Amygdala (tissue), 56 donors: ENCODE measurements around the gene ITGA8.
A peak's percentile ranks its signal among the peaks of the same experiment; 100 is the strongest.

Experiments used
- DNase-seq, 56 donors: peaks; one replicate each; lab custom pipeline; 2025; lab: John Stamatoyannopoulos, UW

ITGA8 gene

GRCh38 chr10:15737656-15738055 is 17.9 kb upstream of the ITGA8 start:
- DNase-seq, result no peak

DNA sequence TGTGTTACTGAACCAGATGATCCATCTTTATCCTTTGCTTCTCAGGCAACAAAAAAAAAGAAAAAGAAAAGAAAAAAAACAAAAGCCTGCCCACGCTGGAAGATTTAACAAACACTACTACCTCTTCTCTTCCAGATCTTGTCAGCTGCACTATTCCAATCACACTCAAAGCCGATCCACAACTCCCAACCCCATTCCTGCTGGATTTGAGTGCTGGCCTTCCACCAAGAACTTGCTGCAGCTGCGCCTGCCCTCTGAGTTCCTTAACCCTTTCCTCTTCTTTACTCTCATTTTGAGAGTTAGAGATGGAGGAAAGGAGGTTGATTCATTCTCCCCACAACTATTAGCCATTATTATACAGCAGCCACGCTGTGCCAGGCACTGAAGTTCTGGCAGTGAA is 16.0 kb upstream of the ITGA8 start:
- DNase-seq, result peak in 4 of 56 donors; percentile 9 to 27 (median 15)

DNA sequence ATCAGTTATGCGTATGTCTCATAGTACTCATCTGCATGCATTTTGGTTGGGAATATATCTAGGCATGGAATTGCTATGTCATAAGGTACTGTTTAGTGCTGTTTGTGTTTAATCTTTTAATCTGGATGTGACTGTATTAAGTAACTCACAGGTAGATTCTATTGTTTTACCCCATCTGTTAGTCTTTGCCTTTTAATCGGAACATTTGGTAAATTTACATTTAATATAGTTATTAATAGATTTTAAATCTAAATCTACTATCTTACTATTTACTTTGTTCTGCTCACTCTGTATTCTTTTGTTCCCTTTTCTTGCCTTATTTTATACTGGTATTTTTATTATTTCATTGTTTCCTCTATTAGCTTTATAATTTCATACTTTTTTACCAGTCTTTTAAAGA is 10.6 kb upstream of the ITGA8 start:
- no peak for DNase-seq

GRCh38 chr10:15729890-15730289 is 10.2 kb upstream of the ITGA8 start:
- DNase-seq, result no peak

DNA sequence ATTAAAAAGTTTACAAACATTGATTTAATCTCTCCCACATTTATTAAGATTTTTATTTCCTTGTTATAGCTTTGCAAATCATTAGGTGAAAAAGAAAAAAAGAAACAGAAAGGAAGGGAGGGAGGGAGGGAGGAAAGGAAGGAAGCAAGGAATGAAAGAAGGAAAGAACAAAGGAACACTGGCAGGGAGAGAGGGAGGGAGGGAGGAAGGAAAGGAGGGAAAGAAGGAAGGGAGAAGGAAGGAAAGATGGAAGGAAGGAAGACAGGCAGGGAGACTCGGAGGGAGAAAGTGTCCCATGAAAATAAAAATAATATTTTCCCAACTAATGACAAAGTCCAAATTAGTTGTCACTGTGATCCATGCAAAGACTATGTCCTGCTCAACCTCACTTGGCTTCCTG is 6.3 kb upstream of the ITGA8 start:
- no peak for DNase-seq

DNA sequence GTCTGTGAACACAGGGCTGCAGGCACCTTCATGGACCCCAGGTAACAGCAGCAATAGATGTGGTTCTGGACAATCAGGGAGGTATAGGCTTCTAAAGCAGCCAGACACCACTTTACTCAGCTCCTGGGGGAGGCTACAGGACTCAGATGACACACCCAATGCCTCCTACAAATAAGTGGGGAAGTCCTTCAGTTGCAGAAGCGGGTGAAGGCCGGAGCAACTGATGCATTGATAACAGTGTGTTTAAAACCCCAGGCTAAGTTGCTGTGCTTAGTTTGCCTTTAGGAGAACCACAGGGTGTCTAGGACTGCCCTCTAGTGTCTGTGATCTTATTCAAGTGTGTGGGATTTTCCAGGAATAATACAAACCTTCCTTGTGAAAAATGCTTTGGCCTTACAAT is 5.9 kb upstream of the ITGA8 start:
- peak in 4 of 56 donors; percentile 25 to 49 (median 33) for DNase-seq

- DNase-seq, result no peak
These were observed 5.0 kb upstream of the ITGA8 start for GRCh38 chr10:15724683-15725082.

GRCh38 chr10:15723803-15724202 is 4.1 kb upstream of the ITGA8 start:
- no peak for DNase-seq

GRCh38 chr10:15720635-15721287 is 1.0 kb upstream of the ITGA8 start:
- DNase-seq, result no peak

DNA sequence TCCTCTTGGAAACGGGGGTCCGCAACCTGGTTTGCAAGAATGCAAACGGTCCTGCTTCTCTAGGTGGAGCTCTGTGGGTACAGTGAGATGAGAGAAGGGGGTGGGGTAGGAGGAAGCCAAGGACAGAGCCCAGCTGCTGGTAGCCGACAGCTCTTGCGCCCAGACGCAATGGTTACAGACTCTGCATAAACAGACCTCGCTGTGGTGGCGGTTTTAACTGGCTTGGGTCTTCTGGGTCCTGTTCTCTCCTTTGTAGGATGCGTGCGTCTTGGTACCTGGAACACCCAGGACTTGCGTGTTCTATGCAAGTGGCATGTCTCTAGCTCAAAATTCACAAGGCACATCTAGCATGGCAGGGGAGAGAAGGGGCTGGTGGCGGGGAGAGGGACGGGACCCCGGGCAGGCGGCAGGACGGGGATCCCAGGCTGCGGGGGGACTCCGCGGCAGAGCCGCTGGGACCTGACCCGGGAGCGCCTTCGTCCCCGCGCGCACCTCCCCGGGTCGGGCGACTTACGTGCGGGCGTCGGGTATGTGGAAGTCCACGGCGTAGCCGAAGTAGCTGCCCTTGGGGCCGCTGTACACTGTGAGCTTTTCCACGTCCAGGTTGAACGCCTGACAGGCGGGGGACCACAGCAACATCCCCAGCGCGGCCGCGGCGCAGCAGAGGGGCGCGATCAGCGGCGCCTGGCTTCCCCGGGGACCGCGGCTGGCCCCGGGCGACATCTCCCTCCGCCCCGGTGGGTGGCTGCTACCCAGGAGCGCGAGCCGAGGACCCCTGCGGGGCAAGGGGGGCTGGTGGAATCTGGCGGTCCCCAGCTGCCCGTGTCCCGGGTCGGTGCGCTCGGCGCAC is 448 bp downstream of the ITGA8 start:
- DNase-seq, result no peak

GRCh38 chr10:15718694-15719048 is 1.1 kb downstream of the ITGA8 start:
- DNase-seq, result no peak

- peak in 2 of 56 donors; percentile 9 to 12 for DNase-seq
These were observed 4.0 kb downstream of the ITGA8 start for GRCh38 chr10:15715619-15716227.

DNA sequence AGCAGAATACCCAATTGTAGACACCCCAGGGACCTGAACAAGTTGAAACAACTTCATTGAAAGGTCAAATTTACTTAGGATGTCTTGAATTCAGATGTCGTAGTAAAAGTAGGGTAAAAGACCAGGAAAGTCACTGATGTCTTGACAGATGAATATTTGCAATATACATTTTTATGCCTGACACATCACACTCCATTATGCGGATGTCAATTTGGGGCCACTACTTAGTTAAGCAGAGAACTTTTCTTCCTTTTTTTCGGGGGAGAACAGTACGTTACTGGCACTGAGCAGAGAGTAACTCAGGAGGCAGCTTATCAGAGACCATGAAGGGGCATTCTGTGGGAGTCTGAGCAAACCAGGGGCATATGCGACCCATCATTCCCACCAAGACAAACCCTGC is 4.9 kb downstream of the ITGA8 start:
- no peak for DNase-seq

DNA sequence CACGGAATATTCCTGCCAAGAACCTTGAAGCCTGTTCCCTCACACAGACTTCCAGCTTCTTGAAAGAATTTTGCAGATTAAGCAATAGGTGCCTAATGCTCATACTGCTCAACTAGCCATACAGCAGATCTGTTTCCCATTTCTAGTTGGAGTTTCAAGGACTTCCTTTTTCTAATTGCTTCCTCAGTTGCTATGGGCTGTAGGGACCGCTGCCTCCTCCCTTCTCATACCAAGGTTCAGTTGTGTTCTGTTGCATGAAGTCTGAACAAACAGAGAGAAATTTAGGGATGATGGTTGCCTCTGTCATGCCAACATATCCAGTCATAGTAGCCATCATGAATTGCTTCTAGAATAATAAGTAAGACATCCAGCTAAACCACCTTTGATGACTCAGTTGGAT is 6.8 kb downstream of the ITGA8 start:
- DNase-seq, result no peak

- DNase-seq, result no peak
These were observed 9.3 kb downstream of the ITGA8 start for GRCh38 chr10:15710455-15710854.

DNA sequence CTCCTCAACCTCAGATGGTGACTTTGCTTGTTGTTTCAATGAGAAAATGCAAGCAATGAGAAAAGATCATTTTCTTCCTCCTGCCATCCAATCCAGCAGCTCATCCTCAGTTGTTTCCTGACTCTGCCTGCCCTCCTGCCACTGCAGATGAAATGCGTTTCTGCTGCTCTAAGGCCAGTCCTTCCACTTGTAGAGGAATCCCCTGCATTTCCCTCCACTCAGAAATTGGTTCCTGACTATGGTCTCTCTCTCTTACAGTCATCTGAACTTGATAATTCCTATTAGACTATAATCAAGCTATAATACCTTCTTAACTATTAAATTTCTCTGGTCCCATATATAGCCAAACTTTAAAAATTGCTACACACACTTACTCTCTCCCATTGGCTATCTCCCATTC is 14.4 kb downstream of the ITGA8 start:
- DNase-seq, result no peak

DNA sequence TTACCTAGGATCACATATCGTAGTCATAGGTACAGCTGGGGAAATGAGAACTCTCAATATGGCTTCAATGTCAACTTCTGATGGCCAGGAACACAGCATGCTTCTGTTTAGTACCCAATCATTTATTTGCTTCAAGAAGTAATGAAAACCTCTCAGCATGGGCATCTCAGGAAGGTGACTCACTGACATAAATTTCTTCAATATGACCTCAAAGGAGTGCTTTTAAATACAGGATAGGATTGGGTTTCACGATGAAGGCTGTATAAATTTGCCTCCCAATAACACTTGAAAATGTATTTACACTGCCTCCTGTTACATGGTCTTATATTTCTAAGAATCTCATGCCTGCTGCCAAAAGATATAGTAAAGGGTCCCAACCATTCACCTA is 15.1 kb downstream of the ITGA8 start:
- DNase-seq, result no peak

- no peak for DNase-seq
These were observed 15.7 kb downstream of the ITGA8 start for GRCh38 chr10:15703944-15704580.

- no peak for DNase-seq
These were observed 16.4 kb downstream of the ITGA8 start for GRCh38 chr10:15703151-15703880.

DNA sequence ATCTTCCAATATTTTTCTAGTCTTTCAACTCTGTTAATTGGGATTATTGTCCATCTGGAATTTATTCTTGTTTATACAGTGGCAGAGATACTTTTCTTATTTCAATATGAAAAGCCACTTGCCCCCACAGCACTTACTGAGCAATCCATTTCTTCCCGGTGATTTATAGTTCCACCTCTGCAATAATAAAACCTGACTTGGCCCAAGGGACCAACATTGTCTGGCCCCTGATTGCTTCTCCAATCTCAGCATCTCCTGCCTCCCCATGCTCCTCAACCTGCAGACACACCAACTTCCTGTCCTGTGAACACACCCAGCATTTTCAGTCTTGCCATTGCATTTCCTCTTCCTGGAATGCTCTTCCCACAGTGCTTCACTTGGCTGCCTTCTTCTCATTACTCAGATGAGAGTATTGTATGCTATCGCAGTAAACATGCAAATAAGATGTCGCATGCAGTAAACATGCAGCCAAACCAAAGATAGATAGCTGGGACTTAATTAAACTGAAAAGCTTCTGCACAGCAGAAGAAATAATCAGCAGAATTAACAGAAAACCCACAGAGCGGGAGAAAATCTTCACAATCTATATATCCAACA is 19.5 kb downstream of the ITGA8 start:
- no peak for DNase-seq
